ENCODE results near the gene MED16.
"Not testable (repeated sequence)": the region's sequence is repeated elsewhere in the genome, so short reads cannot be mapped to it uniquely, and the experiment has no call there.

MED16 gene

GRCh38 chr19:853014-853585 lies 39.9 kb downstream of the MED16 start:
- DNase-seq = no peak

- no peak for DNase-seq
Measured at GRCh38 chr19:852136-853013, 40.6 kb downstream of the MED16 start, which contains the start of gene ELANE. Gene ELANE, plus strand, starts transcription at chr19:852303. Its CDS starts 26 bp downstream, at chr19:852329.

GRCh38 chr19:850979-851335 lies 42.0 kb downstream of the MED16 start:
- no peak for DNase-seq

- no peak for DNase-seq
Measured at GRCh38 chr19:850221-850978, 42.6 kb downstream of the MED16 start.

- DNase-seq = not testable (repeated sequence)
Measured at GRCh38 chr19:849195-849594, 43.8 kb downstream of the MED16 start.

- no peak for DNase-seq
Measured at GRCh38 chr19:848386-848921, 44.5 kb downstream of the MED16 start.

GRCh38 chr19:845707-846521 lies 47.1 kb downstream of the MED16 start:
- DNase-seq = no peak

GRCh38 chr19:844546-844971 lies 48.4 kb downstream of the MED16 start:
- no peak for DNase-seq

- DNase-seq = no peak
Measured at GRCh38 chr19:843836-844545, 49.0 kb downstream of the MED16 start.

- no peak for DNase-seq
Measured at GRCh38 chr19:843180-843835, 49.7 kb downstream of the MED16 start.

- DNase-seq = not testable (repeated sequence)
Measured at GRCh38 chr19:842802-843179, 50.2 kb downstream of the MED16 start.

- DNase-seq = no peak
Measured at GRCh38 chr19:840519-841206, 52.3 kb downstream of the MED16 start, which contains the start of gene PRTN3. Gene PRTN3, plus strand, starts transcription at chr19:840999. Its CDS starts 10 bp downstream, at chr19:841009.

GRCh38 chr19:835210-835810 lies 57.7 kb downstream of the MED16 start:
- DNase-seq = no peak

- DNase-seq = no peak
Measured at GRCh38 chr19:834216-834615, 58.8 kb downstream of the MED16 start.

GRCh38 chr19:831407-832369 lies 61.3 kb downstream of the MED16 start:
- no peak for DNase-seq

- DNase-seq = no peak
Measured at GRCh38 chr19:829129-829758, 63.7 kb downstream of the MED16 start.

GRCh38 chr19:827710-828321 lies 65.2 kb downstream of the MED16 start, which contains the start of gene AZU1:
Gene AZU1, plus strand, starts transcription at chr19:827837. Its CDS starts 10 bp downstream, at chr19:827847.
- no peak for DNase-seq

GRCh38 chr19:827314-827709 lies 65.7 kb downstream of the MED16 start:
- DNase-seq = no peak

Measured in stimulated activated CD4-positive, alpha-beta T cell treated with anti-CD3 and anti-CD28 coated beads, Interleukin-2, amount 100 ng/mL, for 48 hours (primary cell).